Astrocyte (in vitro differentiated cells and primary cell): ENCODE results near the gene MTUS2. TPM values are rescaled to one million over a fixed set of nuclear protein-coding genes. Genes with fewer than 3 reads are reported as not detected.

Experiments used
- DNase-seq: peaks from one replicate; pipeline ENCODE4 v3.0.0-alpha.2; 2010; ENCODE audit warnings: low read depth
- FAIRE-seq: peaks from 2 replicates; lab custom pipeline; 2011; peaks lifted over from hg19 to GRCh38; lab: Jason Lieb, UNC
- H2AFZ ChIP-seq: 2 replicates; pipeline ENCODE4 v1.6.0; 2012; ENCODE audit warnings: low read depth, low read length, inconsistent platforms
- H3K27ac ChIP-seq: 2 replicates; pipeline ENCODE4 v1.5.1; 2011; ENCODE audit warnings: low read depth, low read length, inconsistent platforms
- H3K27me3 ChIP-seq: 2 replicates; pipeline ENCODE4 v1.6.0; 2011; ENCODE audit warnings: low read length, inconsistent platforms; ENCODE audit not compliant: insufficient read depth
- H3K36me3 ChIP-seq: 2 replicates; pipeline ENCODE4 v1.5.1; 2011; ENCODE audit warnings: low read length, inconsistent platforms; ENCODE audit not compliant: insufficient read depth
- H3K4me1 ChIP-seq: 2 replicates; pipeline ENCODE4 v1.5.1; 2011; ENCODE audit warnings: low read length, inconsistent platforms; ENCODE audit not compliant: insufficient read depth
- H3K4me2 ChIP-seq: 2 replicates; pipeline ENCODE4 v1.6.0; 2012; ENCODE audit warnings: low read length, inconsistent platforms
- H3K4me3 ChIP-seq: 2 replicates; pipeline ENCODE4 v1.5.1; 2011; ENCODE audit warnings: low read depth, mild to moderate bottlenecking, low read length, inconsistent platforms; ENCODE audit not compliant: insufficient read depth
- H3K79me2 ChIP-seq: 2 replicates; pipeline ENCODE4 v1.6.0; 2012; ENCODE audit warnings: mild to moderate bottlenecking, low read length, inconsistent platforms; ENCODE audit not compliant: insufficient read depth
- H3K9ac ChIP-seq: 2 replicates; pipeline ENCODE4 v1.6.0; 2012; ENCODE audit warnings: mild to moderate bottlenecking, low read length, inconsistent platforms
- H3K9me3 ChIP-seq: 2 replicates; pipeline ENCODE4 v1.5.1; 2012; ENCODE audit warnings: low read depth, mild to moderate bottlenecking, low read length, inconsistent platforms; ENCODE audit not compliant: insufficient read depth
- H4K20me1 ChIP-seq: 2 replicates; pipeline ENCODE4 v1.6.0; 2012; ENCODE audit warnings: low read length, inconsistent platforms; ENCODE audit not compliant: insufficient read depth
- H3K27ac Mint-ChIP-seq: one replicate; pipeline ENCODE4 v1.8.0; 2021; ENCODE audit warnings: mild to moderate bottlenecking, mixed read lengths; ENCODE audit not compliant: unreplicated experiment
- H3K27me3 Mint-ChIP-seq: one replicate; pipeline ENCODE4 v1.8.0; 2021; ENCODE audit warnings: low read depth, mixed read lengths; ENCODE audit not compliant: unreplicated experiment
- H3K36me3 Mint-ChIP-seq: one replicate; pipeline ENCODE4 v1.8.0; 2021; ENCODE audit warnings: low read depth, mixed read lengths; ENCODE audit not compliant: unreplicated experiment
- H3K4me1 Mint-ChIP-seq: one replicate; pipeline ENCODE4 v1.8.0; 2021; ENCODE audit warnings: low read depth, mixed read lengths; ENCODE audit not compliant: unreplicated experiment
- H3K4me3 Mint-ChIP-seq: one replicate; pipeline ENCODE4 v1.8.0; 2021; ENCODE audit warnings: mild to moderate bottlenecking, moderate library complexity, mixed read lengths; ENCODE audit not compliant: unreplicated experiment
- H3K9me3 Mint-ChIP-seq: one replicate; pipeline ENCODE4 v1.8.0; 2021; ENCODE audit warnings: mild to moderate bottlenecking, mixed read lengths; ENCODE audit not compliant: unreplicated experiment
- EZH2 ChIP-seq: IDR thresholded peaks from 2 replicates; pipeline ENCODE4 v1.6.1; 2012; ENCODE audit warnings: mild to moderate bottlenecking, low read length, inconsistent platforms; ENCODE audit not compliant: insufficient read depth
- total RNA-seq: library from RNA; stranded (reverse); gene quantifications from 2 replicates; pipeline ENCODE4 v1.2.1, GENCODE V29; 2021
- TF ChIP-seq, protein P1 (sequence below): IDR thresholded peaks from 2 replicates; pipeline ENCODE4 v1.5.1; 2011; ENCODE audit warnings: low read depth, mild to moderate bottlenecking, inconsistent platforms, low read length, moderate library complexity; ENCODE audit not compliant: insufficient read depth

MTUS2 gene
- total RNA-seq, 1 donor from 2014 or later = 0.50 TPM

GRCh38 chr13:29222458-29222857, 402.3 kb downstream of the MTUS2 start:
- H3K4me3 Mint-ChIP-seq = no peak overlapping the region
- H3K27ac Mint-ChIP-seq = no peak overlapping the region
- Histone ChIP-seq H3K36me3 (no peaks in the 10 kb centered on the region), H3K9ac (no peak overlapping the region), H3K4me1 (no peaks in the 10 kb centered on the region), H3K27ac (no peak overlapping the region), H2AFZ (no peak overlapping the region), H3K4me3 (no peak overlapping the region), H3K27me3 (no peaks in the 10 kb centered on the region), H3K4me2 (no peak overlapping the region), H3K79me2 (no peaks in the 10 kb centered on the region), H3K9me3 (peaks cover 16% of the 10 kb centered on the region), H4K20me1 (no peaks in the 10 kb centered on the region)
- no peaks in the 10 kb centered on the region for H3K4me1 Mint-ChIP-seq
- H3K36me3 Mint-ChIP-seq = no peaks in the 10 kb centered on the region
- FAIRE-seq (no peak), DNase-seq (no peak)
- peaks cover 3% of the 10 kb centered on the region for H3K9me3 Mint-ChIP-seq
- no peaks in the 10 kb centered on the region for H3K27me3 Mint-ChIP-seq
- TF ChIP-seq, protein P1, sequence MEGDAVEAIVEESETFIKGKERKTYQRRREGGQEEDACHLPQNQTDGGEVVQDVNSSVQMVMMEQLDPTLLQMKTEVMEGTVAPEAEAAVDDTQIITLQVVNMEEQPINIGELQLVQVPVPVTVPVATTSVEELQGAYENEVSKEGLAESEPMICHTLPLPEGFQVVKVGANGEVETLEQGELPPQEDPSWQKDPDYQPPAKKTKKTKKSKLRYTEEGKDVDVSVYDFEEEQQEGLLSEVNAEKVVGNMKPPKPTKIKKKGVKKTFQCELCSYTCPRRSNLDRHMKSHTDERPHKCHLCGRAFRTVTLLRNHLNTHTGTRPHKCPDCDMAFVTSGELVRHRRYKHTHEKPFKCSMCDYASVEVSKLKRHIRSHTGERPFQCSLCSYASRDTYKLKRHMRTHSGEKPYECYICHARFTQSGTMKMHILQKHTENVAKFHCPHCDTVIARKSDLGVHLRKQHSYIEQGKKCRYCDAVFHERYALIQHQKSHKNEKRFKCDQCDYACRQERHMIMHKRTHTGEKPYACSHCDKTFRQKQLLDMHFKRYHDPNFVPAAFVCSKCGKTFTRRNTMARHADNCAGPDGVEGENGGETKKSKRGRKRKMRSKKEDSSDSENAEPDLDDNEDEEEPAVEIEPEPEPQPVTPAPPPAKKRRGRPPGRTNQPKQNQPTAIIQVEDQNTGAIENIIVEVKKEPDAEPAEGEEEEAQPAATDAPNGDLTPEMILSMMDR = no peak
- no peak for TF ChIP-seq EZH2

DNA sequence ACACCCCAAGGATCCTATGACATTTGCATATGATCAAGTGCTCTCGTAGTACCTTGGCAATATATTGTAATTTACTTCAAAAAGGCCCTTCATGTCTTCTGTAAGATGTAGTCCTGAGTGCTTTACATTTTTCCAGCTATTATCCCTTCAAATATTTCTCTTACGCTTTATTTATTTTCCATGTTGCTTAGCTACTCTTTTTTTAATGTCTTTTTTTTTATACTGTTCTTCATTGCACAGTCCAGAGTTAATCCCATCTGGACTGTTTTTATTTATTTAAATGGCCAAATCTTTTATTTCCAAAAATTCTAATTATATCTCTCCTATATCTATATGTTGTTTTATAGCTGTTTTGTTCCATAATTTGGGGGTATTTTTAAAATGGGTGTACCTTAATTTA, 404.1 kb downstream of the MTUS2 start:
- H3K4me3 ChIP-seq = no peak overlapping the region
- H3K4me1 Mint-ChIP-seq = no peaks in the 10 kb centered on the region
- H3K36me3 Mint-ChIP-seq = no peaks in the 10 kb centered on the region
- H3K27me3 Mint-ChIP-seq = no peaks in the 10 kb centered on the region
- no peaks in the 10 kb centered on the region for H3K36me3 ChIP-seq
- no peak for TF ChIP-seq EZH2
- TF ChIP-seq, protein P1 = no peak
- H3K27ac Mint-ChIP-seq = no peak overlapping the region
- no peak overlapping the region for H3K4me2 ChIP-seq
- H3K27ac ChIP-seq = no peak overlapping the region
- no peaks in the 10 kb centered on the region for H4K20me1 ChIP-seq
- no peaks in the 10 kb centered on the region for H3K4me1 ChIP-seq
- no peak overlapping the region for H3K9ac ChIP-seq
- FAIRE-seq = no peak
- no peak overlapping the region for H2AFZ ChIP-seq
- no peak for DNase-seq
- H3K79me2 ChIP-seq = no peaks in the 10 kb centered on the region
- H3K4me3 Mint-ChIP-seq = no peak overlapping the region
- H3K9me3 ChIP-seq = peaks cover 16% of the 10 kb centered on the region
- H3K9me3 Mint-ChIP-seq = no peaks in the 10 kb centered on the region
- no peaks in the 10 kb centered on the region for H3K27me3 ChIP-seq

- Mint-ChIP-seq H3K36me3 (no peaks in the 10 kb centered on the region), H3K27me3 (no peaks in the 10 kb centered on the region), H3K27ac (no peak overlapping the region), H3K4me1 (no peaks in the 10 kb centered on the region), H3K9me3 (no peaks in the 10 kb centered on the region), H3K4me3 (no peak overlapping the region)
- Histone ChIP-seq H2AFZ (no peak overlapping the region), H3K36me3 (no peaks in the 10 kb centered on the region), H3K4me3 (no peak overlapping the region), H3K9ac (no peak overlapping the region), H3K27me3 (no peaks in the 10 kb centered on the region), H3K9me3 (peaks cover 14% of the 10 kb centered on the region), H3K4me2 (no peak overlapping the region), H4K20me1 (no peaks in the 10 kb centered on the region), H3K4me1 (no peaks in the 10 kb centered on the region), H3K79me2 (no peaks in the 10 kb centered on the region), H3K27ac (no peak overlapping the region)
- FAIRE-seq (no peak), DNase-seq (no peak)
- no peak for TF ChIP-seq EZH2
- TF ChIP-seq, protein P1 = no peak
Measured at GRCh38 chr13:29227576-29227975, 407.4 kb downstream of the MTUS2 start.
